SK-N-SH (cell line): ENCODE results near the gene DTNBP1. TPM values are rescaled to one million over a fixed set of nuclear protein-coding genes. Genes with fewer than 3 reads are reported as not detected.

Experiments used
- CTCF ChIA-PET: fragments of 300-600, 350-600 bp; formaldehyde crosslinking; extraction: SDS; loops from one replicate; lab custom pipeline; 2021; lab: Yijun Ruan, JAX
- POLR2A ChIA-PET: fragments of 350-600 bp; sonication (Branson Sonifier 250); formaldehyde crosslinking; extraction: SDS; loops from one replicate; lab custom pipeline; 2020; ENCODE audit warnings: antibody characterized with exemption, inconsistent platforms; lab: Yijun Ruan, JAX
- DNase-seq: peaks from one replicate; pipeline ENCODE4 v3.0.0; 2012
- H2AFZ ChIP-seq: fragments of 200-600 bp; sonication (generic); 2 replicates; pipeline ENCODE4 v1.8.1; 2016; ENCODE audit warnings: antibody characterized with exemption, mild to moderate bottlenecking, low read depth
- H3F3A ChIP-seq: fragments of 200-600 bp; sonication (generic); replicated peaks from 2 replicates; pipeline ENCODE3; 2016; ENCODE audit warnings: antibody characterized with exemption, mild to moderate bottlenecking; ENCODE audit not compliant: insufficient read depth
- H3K27ac ChIP-seq, 2 experiments: fragments of 200-500 bp in 1 of 2; fragments of 200-600 bp in 1 of 2; sonication (Bioruptor generic) in 1 of 2; sonication (generic), shearing (Covaris generic) in 1 of 2; 2 replicates each; pipeline versions ENCODE4 v1.5.1 to v1.6.1; 2014 to 2016; ENCODE audit warnings: low read depth in 2 of 2, inconsistent platforms in 1 of 2, low read length in 1 of 2, mild to moderate bottlenecking in 1 of 2, mixed read lengths in 1 of 2
- H3K27me3 ChIP-seq: fragments of 200-600 bp; sonication (generic), shearing (Covaris generic); 2 replicates; pipeline ENCODE4 v1.6.1; 2016; ENCODE audit warnings: mixed run types; ENCODE audit not compliant: insufficient read depth
- H3K36me3 ChIP-seq, 2 experiments: fragments of 200-500 bp in 1 of 2; fragments of 200-600 bp in 1 of 2; sonication (Bioruptor generic) in 1 of 2; sonication (generic) in 1 of 2; replicated peaks in 1 of 2; 2 replicates each; pipeline versions ENCODE3 to v1.5.1; 2014 to 2016; ENCODE audit warnings: low read length in 1 of 2, mild to moderate bottlenecking in 1 of 2; ENCODE audit not compliant: insufficient read depth in 2 of 2, control insufficient read depth in 1 of 2
- H3K4me1 ChIP-seq, 2 experiments: fragments of 200-500 bp in 1 of 2; fragments of 200-600 bp in 1 of 2; sonication (Bioruptor generic) in 1 of 2; sonication (generic), shearing (Covaris generic) in 1 of 2; 2 replicates each; pipeline versions ENCODE4 v1.5.1 to v1.6.1; 2014 to 2016; ENCODE audit warnings: low read depth in 1 of 2, low read length in 1 of 2, mixed run types in 1 of 2; ENCODE audit not compliant: insufficient read depth in 2 of 2, control insufficient read depth in 1 of 2
- H3K4me2 ChIP-seq: fragments of 200-600 bp; sonication (generic), shearing (Covaris generic); 2 replicates; pipeline ENCODE4 v1.6.1; 2017; ENCODE audit warnings: mixed run types
- H3K4me3 ChIP-seq, 2 experiments: fragments of 200-500 bp in 1 of 2; fragments of 200-600 bp in 1 of 2; sonication (Bioruptor generic) in 1 of 2; sonication (generic), shearing (Covaris generic) in 1 of 2; 2 replicates each; pipeline versions ENCODE4 v1.5.1 to v1.8.1; 2014 to 2016; ENCODE audit warnings: low read depth in 2 of 2, inconsistent platforms in 1 of 2, low read length in 1 of 2, mild to moderate bottlenecking in 1 of 2, mixed read lengths in 1 of 2, moderate library complexity in 1 of 2
- H3K79me2 ChIP-seq: fragments of 200-600 bp; sonication (generic); 2 replicates; pipeline ENCODE4 v1.8.1; 2017; ENCODE audit warnings: mild to moderate bottlenecking; ENCODE audit not compliant: insufficient read depth
- H3K9ac ChIP-seq: fragments of 200-600 bp; sonication (generic); 2 replicates; pipeline ENCODE4 v1.6.1; 2017; ENCODE audit warnings: mixed run types
- H3K9me2 ChIP-seq: fragments of 200-600 bp; sonication (generic); 2 replicates; pipeline ENCODE4 v1.6.1; 2017; ENCODE audit warnings: mixed run types
- H3K9me3 ChIP-seq: fragments of 200-600 bp; sonication (generic); 2 replicates; pipeline ENCODE4 v1.6.1; 2017; ENCODE audit warnings: mixed run types, mild to moderate bottlenecking, moderate library complexity
- H4K20me1 ChIP-seq: fragments of 200-600 bp; sonication (generic); 2 replicates; pipeline ENCODE4 v1.6.1; 2017; ENCODE audit warnings: mild to moderate bottlenecking, mixed run types; ENCODE audit not compliant: insufficient read depth
- EZH2phosphoT487 ChIP-seq: fragments of 200-600 bp; sonication (generic); IDR thresholded peaks from 2 replicates; pipeline ENCODE4 v1.6.1; 2017; ENCODE audit warnings: low read depth, mixed run types, mild to moderate bottlenecking, antibody characterized with exemption, moderate library complexity, borderline replicate concordance
- FOXJ3 ChIP-seq: sonication (generic); formaldehyde crosslinking; IDR thresholded peaks from 2 replicates; pipeline ENCODE4 v1.5.1; 2020; ENCODE audit warnings: mild to moderate bottlenecking, missing genetic modification reagents
- NFIC ChIP-seq: IDR thresholded peaks from 2 replicates; pipeline ENCODE4 v1.4.0; 2012; ENCODE audit warnings: borderline replicate concordance
- RFX5 ChIP-seq: IDR thresholded peaks from 2 replicates; pipeline ENCODE4 v1.6.1; 2012; ENCODE audit warnings: mild to moderate bottlenecking, improper control_type of control experiment, low read length
- TCF12 ChIP-seq: IDR thresholded peaks from 2 replicates; pipeline ENCODE4 v1.4.0; 2012
- USF1 ChIP-seq: IDR thresholded peaks from 2 replicates; pipeline ENCODE4 v1.4.0; 2012; ENCODE audit warnings: low read depth, borderline replicate concordance
- USF2 ChIP-seq: fragments of 150-350 bp; IDR thresholded peaks from 2 replicates; pipeline ENCODE4 v1.6.1; 2017; ENCODE audit warnings: antibody characterized with exemption, low read length, low read depth, borderline replicate concordance
- WGBS: methylation state at CpG from one replicate; pipeline ENCODE4 v1.1.6; 2017; ENCODE audit warnings: low lambda C conversion rate; 5-methylcytosine and 5-hydroxymethylcytosine counted together
- polyA plus RNA-seq, 3 experiments: library from polyadenylated mRNA; depleted of rRNA; stranded (reverse); fragments of >200 nt; gene quantifications; 2 replicates each; pipeline ENCODE4 v1.2.3, GENCODE V29; 2012

Gene DTNBP1
- polyA plus RNA-seq, 1 of the 3 experiments (the other 2 are of a cell fraction): 19.7 TPM

GRCh38 chr6:15595461-15596173, 67.2 kb downstream of the DTNBP1 start (continued):
- no peak for TF ChIP-seq USF1

- Histone ChIP-seq H3K9me3 (no peaks in the 10 kb centered on the region), H3K9me2 (no peaks in the 10 kb centered on the region), H3K27ac (no peak overlapping the region), H2AFZ (no peak overlapping the region), H3K79me2 (no peaks in the 10 kb centered on the region), H3F3A (no peaks in the 10 kb centered on the region), H3K4me3 (no peak overlapping the region), H3K36me3 (no peaks in the 10 kb centered on the region), H3K4me2 (no peak overlapping the region), H3K9ac (no peak overlapping the region), H3K4me1 (peaks cover 2 to 12% of the 10 kb centered on the region in 2 experiments; a peak in 2 of 4 replicates), H4K20me1 (no peaks in the 10 kb centered on the region), H3K27me3 (no peaks in the 10 kb centered on the region)
- POLR2A ChIA-PET: interaction anchor here (1.1 kb wide), 1 partner anchor 13 kb away, joined by 7 read pairs; no protein-coding TSS in a partner anchor
- CTCF ChIA-PET: no interaction called here
- WGBS: 88% methylated on average over 7 of the region's 7 CpGs
- no peak for DNase-seq
- TF ChIP-seq TCF12 (no peak), EZH2phosphoT487 (no peak), RFX5 (no peak), USF2 (no peak), FOXJ3 (CRISPR knock-in tag) (no peak)
Measured at GRCh38 chr6:15594512-15595259, 68.1 kb downstream of the DTNBP1 start.

GRCh38 chr6:15593798-15594197, 69.0 kb downstream of the DTNBP1 start:
- no peaks in the 10 kb centered on the region for H3K79me2 ChIP-seq
- no peaks in the 10 kb centered on the region for H3K36me3 ChIP-seq
- POLR2A ChIA-PET: no interaction called here
- no peak overlapping the region for H2AFZ ChIP-seq
- WGBS: 96% methylated on average over 2 of the region's 2 CpGs
- no peaks in the 10 kb centered on the region for H3K9me3 ChIP-seq
- DNase-seq: no peak
- no peak overlapping the region for H3K4me2 ChIP-seq
- CTCF ChIA-PET: no interaction called here
- TF ChIP-seq RFX5 (no peak), NFIC (no peak)
- H3K4me3 ChIP-seq: no peak overlapping the region
- H3K27ac ChIP-seq: no peak overlapping the region
- H3F3A ChIP-seq: no peaks in the 10 kb centered on the region
- H3K9me2 ChIP-seq: no peaks in the 10 kb centered on the region
- no peaks in the 10 kb centered on the region for H4K20me1 ChIP-seq
- H3K9ac ChIP-seq: no peak overlapping the region
- H3K27me3 ChIP-seq: no peaks in the 10 kb centered on the region
- peaks cover 2 to 12% of the 10 kb centered on the region in 2 experiments; a peak in 2 of 4 replicates for H3K4me1 ChIP-seq
